Suprapubic skin (tissue), 3 donors: ENCODE measurements around the gene OS9.

Experiments used
- EP300 ChIP-seq: sonication (generic); formaldehyde crosslinking; IDR thresholded peaks from one replicate; pipeline ENCODE4 v1.6.1; 2017; ENCODE audit warnings: antibody characterized with exemption
- TF ChIP-seq, protein P1 (sequence below), 2 donors: fragments of 200-600 bp in 1 of 2; fragments of 450-650 bp in 1 of 2; sonication (generic) in 1 of 2; IDR thresholded peaks; one replicate each; pipeline ENCODE4 v1.5.1; 2016 to 2019; ENCODE audit warnings: antibody characterized with exemption in 2 of 2, mild to moderate bottlenecking in 1 of 2, moderate library complexity in 1 of 2

DNA sequence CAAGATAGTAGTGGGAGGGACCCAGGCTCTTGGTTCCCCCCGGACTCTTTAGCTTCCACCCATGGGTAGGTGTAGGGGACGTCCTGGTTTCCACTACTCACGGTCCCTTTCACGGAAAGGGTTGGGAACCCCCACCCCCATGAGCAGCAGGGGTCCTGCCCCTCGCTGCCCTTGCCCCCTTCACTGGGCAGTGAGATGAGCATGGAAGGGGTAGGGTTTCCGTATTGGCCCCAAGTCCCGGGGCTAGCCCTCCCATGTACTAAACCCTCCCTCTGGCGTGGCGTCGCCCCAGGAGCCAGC, 31.9 kb downstream of the OS9 start:
- TF ChIP-seq, protein P1, sequence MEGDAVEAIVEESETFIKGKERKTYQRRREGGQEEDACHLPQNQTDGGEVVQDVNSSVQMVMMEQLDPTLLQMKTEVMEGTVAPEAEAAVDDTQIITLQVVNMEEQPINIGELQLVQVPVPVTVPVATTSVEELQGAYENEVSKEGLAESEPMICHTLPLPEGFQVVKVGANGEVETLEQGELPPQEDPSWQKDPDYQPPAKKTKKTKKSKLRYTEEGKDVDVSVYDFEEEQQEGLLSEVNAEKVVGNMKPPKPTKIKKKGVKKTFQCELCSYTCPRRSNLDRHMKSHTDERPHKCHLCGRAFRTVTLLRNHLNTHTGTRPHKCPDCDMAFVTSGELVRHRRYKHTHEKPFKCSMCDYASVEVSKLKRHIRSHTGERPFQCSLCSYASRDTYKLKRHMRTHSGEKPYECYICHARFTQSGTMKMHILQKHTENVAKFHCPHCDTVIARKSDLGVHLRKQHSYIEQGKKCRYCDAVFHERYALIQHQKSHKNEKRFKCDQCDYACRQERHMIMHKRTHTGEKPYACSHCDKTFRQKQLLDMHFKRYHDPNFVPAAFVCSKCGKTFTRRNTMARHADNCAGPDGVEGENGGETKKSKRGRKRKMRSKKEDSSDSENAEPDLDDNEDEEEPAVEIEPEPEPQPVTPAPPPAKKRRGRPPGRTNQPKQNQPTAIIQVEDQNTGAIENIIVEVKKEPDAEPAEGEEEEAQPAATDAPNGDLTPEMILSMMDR (IDR thresholded peaks at IDR 0.05), result no peak
- no peak for TF ChIP-seq EP300
